HG02759 (cell line): Measurements from ENCODE around the gene FYB2.

Experiments
- ATAC-seq: cut with Tn5 transposase; IDR thresholded peaks from one replicate; pipeline ENCODE4 v1.9.1; 2021; ENCODE audit warnings: mild to moderate bottlenecking, moderate library complexity; ENCODE audit not compliant: unreplicated experiment

The FYB2 gene

GRCh38 chr1:56835657-56836056 lies 16.5 kb upstream of the FYB2 start:
- ATAC-seq: no peak

GRCh38 chr1:56834137-56834900 lies 15.1 kb upstream of the FYB2 start:
- ATAC-seq: no peak

GRCh38 chr1:56833088-56833487 lies 13.9 kb upstream of the FYB2 start:
- ATAC-seq: no peak

GRCh38 chr1:56831871-56832693 lies 12.9 kb upstream of the FYB2 start:
- ATAC-seq: peak; percentile 57

- ATAC-seq: no peak
These were observed 10.8 kb upstream of the FYB2 start for GRCh38 chr1:56830052-56830451.

- ATAC-seq: no peak
These were observed 8.5 kb upstream of the FYB2 start for GRCh38 chr1:56827711-56828110.

- no peak for ATAC-seq
These were observed 6.2 kb upstream of the FYB2 start for GRCh38 chr1:56825436-56825835.

- ATAC-seq: no peak
These were observed 5.7 kb upstream of the FYB2 start for GRCh38 chr1:56824938-56825337.

- no peak for ATAC-seq
These were observed 5.1 kb upstream of the FYB2 start for GRCh38 chr1:56824271-56824670.

GRCh38 chr1:56821462-56821797 lies 2.2 kb upstream of the FYB2 start:
- ATAC-seq: no peak

- peak; percentile 72 for ATAC-seq
These were observed 1.7 kb upstream of the FYB2 start for GRCh38 chr1:56820755-56821461.

- ATAC-seq: no peak
These were observed 1.3 kb downstream of the FYB2 start for GRCh38 chr1:56817716-56818463.

GRCh38 chr1:56816909-56817308 lies 2.3 kb downstream of the FYB2 start:
- peak; percentile 62 for ATAC-seq

- no peak for ATAC-seq
These were observed 2.9 kb downstream of the FYB2 start for GRCh38 chr1:56816264-56816663.

GRCh38 chr1:56814205-56814604 lies 5.0 kb downstream of the FYB2 start:
- no peak for ATAC-seq

- ATAC-seq: no peak
These were observed 7.9 kb downstream of the FYB2 start for GRCh38 chr1:56811331-56811730.

- ATAC-seq: no peak
These were observed 10.8 kb downstream of the FYB2 start for GRCh38 chr1:56808410-56808809.

GRCh38 chr1:56806804-56807203 lies 12.4 kb downstream of the FYB2 start:
- ATAC-seq: no peak

GRCh38 chr1:56803561-56804156 lies 15.5 kb downstream of the FYB2 start:
- ATAC-seq: peak; percentile 59

- no peak for ATAC-seq
These were observed 19.4 kb downstream of the FYB2 start for GRCh38 chr1:56799605-56800400.
